ENCODE measurements around the gene BHLHE40.

DNA sequence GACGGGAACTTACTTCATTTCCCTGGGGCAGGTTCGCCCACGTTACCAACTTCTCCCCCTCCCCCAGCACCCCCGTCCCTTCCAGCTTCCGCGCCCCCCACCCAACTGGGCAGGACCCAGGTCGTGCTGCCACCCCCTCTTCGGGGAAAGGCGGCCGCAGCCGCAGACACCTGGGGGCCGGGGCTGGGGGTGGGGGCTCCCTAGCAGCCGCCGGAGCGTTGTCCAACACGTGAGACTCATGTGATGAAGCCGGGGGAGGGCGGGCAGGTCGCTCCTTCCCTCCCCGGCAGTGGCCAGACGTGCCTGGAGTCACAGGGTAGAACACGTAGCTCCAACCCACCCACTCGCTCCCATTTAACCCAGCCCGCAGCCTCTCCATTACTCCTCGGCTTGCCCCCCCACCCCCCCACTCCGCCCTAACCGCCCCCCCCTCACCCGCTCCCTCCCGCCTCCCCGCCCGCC, 240 bp upstream of the BHLHE40 start:
- TF ChIP-seq, protein P1, sequence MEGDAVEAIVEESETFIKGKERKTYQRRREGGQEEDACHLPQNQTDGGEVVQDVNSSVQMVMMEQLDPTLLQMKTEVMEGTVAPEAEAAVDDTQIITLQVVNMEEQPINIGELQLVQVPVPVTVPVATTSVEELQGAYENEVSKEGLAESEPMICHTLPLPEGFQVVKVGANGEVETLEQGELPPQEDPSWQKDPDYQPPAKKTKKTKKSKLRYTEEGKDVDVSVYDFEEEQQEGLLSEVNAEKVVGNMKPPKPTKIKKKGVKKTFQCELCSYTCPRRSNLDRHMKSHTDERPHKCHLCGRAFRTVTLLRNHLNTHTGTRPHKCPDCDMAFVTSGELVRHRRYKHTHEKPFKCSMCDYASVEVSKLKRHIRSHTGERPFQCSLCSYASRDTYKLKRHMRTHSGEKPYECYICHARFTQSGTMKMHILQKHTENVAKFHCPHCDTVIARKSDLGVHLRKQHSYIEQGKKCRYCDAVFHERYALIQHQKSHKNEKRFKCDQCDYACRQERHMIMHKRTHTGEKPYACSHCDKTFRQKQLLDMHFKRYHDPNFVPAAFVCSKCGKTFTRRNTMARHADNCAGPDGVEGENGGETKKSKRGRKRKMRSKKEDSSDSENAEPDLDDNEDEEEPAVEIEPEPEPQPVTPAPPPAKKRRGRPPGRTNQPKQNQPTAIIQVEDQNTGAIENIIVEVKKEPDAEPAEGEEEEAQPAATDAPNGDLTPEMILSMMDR (IDR thresholded peaks at IDR 0.05; ENCODE audit: borderline replicate concordance, extremely low read depth, low read length, poor library complexity, severe bottlenecking), result no peak
- TF ChIP-seq EZH2 (IDR thresholded peaks at IDR 0.05; ENCODE audit: borderline replicate concordance, low read depth, low read length, severe bottlenecking), result no peak

Data from DND-41 (cell line).